Gastrocnemius medialis (tissue), 4 donors: ENCODE measurements around the gene CISD1. TPM values are rescaled to one million over a fixed set of nuclear protein-coding genes. Genes with fewer than 3 reads are reported as not detected.

Source experiments
- ATAC-seq, 2 donors: fragments of 150-250 bp; one replicate each; pipeline ENCODE4 v1.9.1; 2016
- DNase-seq, 2 donors: peaks; one replicate each; pipeline ENCODE4 v3.0.0-alpha.2; 2019
- H3K27ac ChIP-seq, 4 donors: fragments of 200-600 bp; sonication (generic); 1 replicate in 1 of 4; 2 replicates in 3 of 4; pipeline ENCODE4 v1.5.1; 2016 to 2018; ENCODE audit warnings: mild to moderate bottlenecking in 2 of 4, moderate library complexity in 1 of 4
- H3K27me3 ChIP-seq, 3 donors: fragments of 200-600 bp; sonication (generic) in 2 of 3; 1 replicate in 1 of 3; 2 replicates in 2 of 3; pipeline versions ENCODE4 v1.5.1 to v1.6.0; 2016 to 2019; ENCODE audit warnings: mild to moderate bottlenecking in 1 of 3, moderate library complexity in 1 of 3
- H3K36me3 ChIP-seq, 2 donors: fragments of 200-600 bp; sonication (generic) in 1 of 2; one replicate each; pipeline ENCODE4 v1.5.1; 2017 to 2018
- H3K4me1 ChIP-seq, 2 donors: fragments of 200-600 bp; sonication (generic) in 1 of 2; one replicate each; pipeline ENCODE4 v1.5.1; 2016 to 2017; ENCODE audit warnings: mild to moderate bottlenecking in 2 of 2
- H3K4me3 ChIP-seq, 4 donors: fragments of 200-600 bp; sonication (generic) in 3 of 4; 1 replicate in 1 of 4; 2 replicates in 3 of 4; pipeline ENCODE4 v1.5.1; 2016 to 2019; ENCODE audit warnings: mild to moderate bottlenecking in 2 of 4
- H3K9me3 ChIP-seq, 3 donors: fragments of 200-600 bp; sonication (generic) in 2 of 3; 1 replicate in 1 of 3; 2 replicates in 2 of 3; pipeline ENCODE4 v1.5.1; 2016 to 2019
- POLR2A ChIP-seq, 2 donors: fragments of 450-650 bp; IDR thresholded peaks; one replicate each; pipeline ENCODE4 v1.6.1; 2017; ENCODE audit warnings: antibody characterized with exemption in 2 of 2, mild to moderate bottlenecking in 2 of 2, moderate library complexity in 2 of 2
- in situ Hi-C, 4 donors: fragments of 200-750 bp; cut with MboI; loops; one replicate each; pipeline versions ENCODE4 v1.15.0 to v1.8.0; 2017; ENCODE audit warnings: low sequenced_read_pairs in 4 of 4
- intact Hi-C: fragments of 100-400 bp; cut with DNase I; formaldehyde crosslinking; loops from one replicate; pipeline ENCODE4 v1.15.1; 2023; ENCODE audit warnings: low total_unique reads
- total RNA-seq, 4 donors: library from RNA; depleted of rRNA; stranded (reverse); fragments of >200 nt; gene quantifications; one replicate each; pipeline versions ENCODE4 v1.1.0 to v1.2.3, GENCODE V29; 2016
- TF ChIP-seq, protein P1 (sequence below), 5 experiments: fragments of 450-650 bp in 3 of 5; fragments of 200-600 bp in 2 of 5; sonication (generic) in 2 of 5; IDR thresholded peaks in 4 of 5; conservative IDR thresholded peaks in 1 of 5; 1 replicate in 4 of 5; 2 replicates in 1 of 5; pipeline ENCODE4 v1.5.1; 2016 to 2019; ENCODE audit warnings: antibody characterized with exemption in 5 of 5, mild to moderate bottlenecking in 3 of 5, moderate library complexity in 3 of 5

CISD1 gene
- total RNA-seq, 4 donors from 2014 or later: 54.4 to 90.2 (median 71.1) TPM

DNA sequence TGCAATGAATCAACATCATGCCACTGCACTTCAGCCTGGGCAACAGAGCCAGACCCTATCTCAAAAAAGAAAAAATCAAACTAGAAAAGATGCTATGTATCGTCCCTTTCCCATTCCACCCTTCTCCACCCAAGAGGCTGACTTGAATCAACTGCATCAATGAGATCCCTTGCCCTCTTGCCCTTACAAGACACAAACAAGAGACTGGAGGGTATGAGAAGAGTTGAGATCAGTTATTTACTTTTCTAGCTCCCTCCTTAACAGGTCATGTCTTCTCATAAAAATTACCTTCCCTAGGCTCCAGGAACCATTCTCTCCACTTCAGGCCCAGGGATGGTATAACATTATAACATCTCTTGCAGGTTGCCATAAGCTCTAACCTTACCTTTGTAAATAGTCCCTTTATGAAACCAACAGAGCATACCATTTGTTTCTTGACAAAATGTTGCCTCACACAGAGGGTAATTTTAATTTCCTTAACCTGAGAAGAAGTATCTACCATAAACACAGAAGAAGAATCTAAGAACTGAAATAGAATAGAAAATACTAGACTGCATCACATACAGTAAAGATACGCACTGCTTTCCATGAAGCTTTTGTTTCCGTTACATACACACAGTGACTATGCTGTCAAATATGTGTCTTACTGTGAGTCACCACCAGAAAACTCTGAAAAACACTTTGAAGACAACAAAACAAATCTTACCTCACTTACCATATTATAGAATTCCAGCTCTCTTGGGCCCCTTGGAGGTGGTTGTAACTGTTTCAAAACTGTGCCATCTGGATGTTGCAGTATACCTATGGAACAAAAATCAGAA is 31.7 kb upstream of the CISD1 start:
- Histone ChIP-seq H3K9me3 (no peaks in the 10 kb centered on the region), H3K36me3 (peaks cover 0 to 7% of the 10 kb centered on the region in 2 donors), H3K4me1 (no peaks in the 10 kb centered on the region), H3K27me3 (no peaks in the 10 kb centered on the region), H3K4me3 (no peak overlapping the region), H3K27ac (no peak overlapping the region)
- ATAC-seq (no peak), DNase-seq (no peak)
- in situ Hi-C loops: no loop called here
- intact Hi-C loops: no loop called here
- no peak for TF ChIP-seq POLR2A (IDR thresholded peaks at IDR 0.05)
- TF ChIP-seq, protein P1, sequence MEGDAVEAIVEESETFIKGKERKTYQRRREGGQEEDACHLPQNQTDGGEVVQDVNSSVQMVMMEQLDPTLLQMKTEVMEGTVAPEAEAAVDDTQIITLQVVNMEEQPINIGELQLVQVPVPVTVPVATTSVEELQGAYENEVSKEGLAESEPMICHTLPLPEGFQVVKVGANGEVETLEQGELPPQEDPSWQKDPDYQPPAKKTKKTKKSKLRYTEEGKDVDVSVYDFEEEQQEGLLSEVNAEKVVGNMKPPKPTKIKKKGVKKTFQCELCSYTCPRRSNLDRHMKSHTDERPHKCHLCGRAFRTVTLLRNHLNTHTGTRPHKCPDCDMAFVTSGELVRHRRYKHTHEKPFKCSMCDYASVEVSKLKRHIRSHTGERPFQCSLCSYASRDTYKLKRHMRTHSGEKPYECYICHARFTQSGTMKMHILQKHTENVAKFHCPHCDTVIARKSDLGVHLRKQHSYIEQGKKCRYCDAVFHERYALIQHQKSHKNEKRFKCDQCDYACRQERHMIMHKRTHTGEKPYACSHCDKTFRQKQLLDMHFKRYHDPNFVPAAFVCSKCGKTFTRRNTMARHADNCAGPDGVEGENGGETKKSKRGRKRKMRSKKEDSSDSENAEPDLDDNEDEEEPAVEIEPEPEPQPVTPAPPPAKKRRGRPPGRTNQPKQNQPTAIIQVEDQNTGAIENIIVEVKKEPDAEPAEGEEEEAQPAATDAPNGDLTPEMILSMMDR (IDR thresholded peaks at IDR 0.05 in 4 of 5, conservative IDR thresholded peaks at IDR 0.05 in 1 of 5): no peak

DNA sequence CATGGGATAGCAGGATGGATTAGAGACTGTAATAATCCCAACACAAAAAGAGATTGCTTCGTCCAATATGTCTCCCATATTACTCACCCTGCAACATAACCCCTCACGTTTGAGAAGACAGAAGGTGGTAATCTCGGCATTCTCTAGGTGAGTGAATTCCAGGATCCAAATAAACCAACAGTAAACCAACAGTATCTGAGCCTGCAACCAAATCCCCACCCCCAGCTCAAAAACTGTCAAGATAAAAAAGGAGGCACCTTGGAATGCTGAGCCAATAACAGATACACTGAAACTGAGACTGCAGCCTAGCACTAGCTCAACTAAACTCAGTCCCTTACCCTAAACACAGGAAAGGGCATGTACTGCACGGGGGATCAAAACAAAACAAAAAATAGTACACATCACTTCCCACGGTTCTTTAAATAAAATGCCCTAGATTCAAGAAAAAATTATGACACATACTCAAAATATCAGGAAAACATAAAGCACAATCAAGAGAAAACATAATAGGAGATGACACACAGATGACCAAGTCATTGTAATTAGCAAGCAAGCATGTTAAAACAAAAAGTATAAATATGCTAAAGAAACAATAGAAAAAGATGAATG is 29.3 kb upstream of the CISD1 start:
- Histone ChIP-seq H3K36me3 (peaks cover 0 to 7% of the 10 kb centered on the region in 2 donors), H3K4me1 (no peaks in the 10 kb centered on the region), H3K4me3 (no peak overlapping the region), H3K27me3 (no peaks in the 10 kb centered on the region), H3K27ac (no peak overlapping the region), H3K9me3 (no peaks in the 10 kb centered on the region)
- TF ChIP-seq, protein P1 (IDR thresholded peaks at IDR 0.05 in 4 of 5, conservative IDR thresholded peaks at IDR 0.05 in 1 of 5): no peak
- no peak for TF ChIP-seq POLR2A (IDR thresholded peaks at IDR 0.05)
- no peak for DNase-seq
- no peak for ATAC-seq
- in situ Hi-C loops (no loop called here), intact Hi-C loops (no loop called here)

DNA sequence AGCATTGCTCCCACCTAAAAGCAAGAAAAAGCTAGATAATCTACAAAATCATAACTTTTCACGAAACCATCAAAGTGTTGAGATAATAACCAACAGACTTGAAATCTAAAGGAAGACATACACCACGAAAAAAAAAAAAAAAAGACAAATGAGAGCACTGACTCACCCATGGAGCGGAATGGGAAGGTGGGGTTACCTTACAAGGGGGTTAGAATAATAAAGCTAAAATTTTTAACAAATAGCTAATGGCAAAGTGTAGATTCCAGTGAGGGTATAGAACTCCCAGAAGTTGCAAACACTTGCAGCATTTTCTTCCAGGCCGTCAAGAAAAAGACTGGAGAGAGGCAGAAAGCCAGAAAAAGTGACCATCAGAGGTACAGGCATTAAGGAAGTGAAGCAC is 28.4 kb upstream of the CISD1 start:
- Histone ChIP-seq H3K36me3 (peaks cover 0 to 7% of the 10 kb centered on the region in 2 donors), H3K27me3 (no peaks in the 10 kb centered on the region), H3K4me1 (no peaks in the 10 kb centered on the region), H3K4me3 (no peak overlapping the region), H3K9me3 (no peaks in the 10 kb centered on the region), H3K27ac (no peak overlapping the region)
- TF ChIP-seq, protein P1 (IDR thresholded peaks at IDR 0.05 in 4 of 5, conservative IDR thresholded peaks at IDR 0.05 in 1 of 5): no peak
- no peak for TF ChIP-seq POLR2A (IDR thresholded peaks at IDR 0.05)
- in situ Hi-C loops: no loop called here
- ATAC-seq: no peak
- DNase-seq: no peak
- intact Hi-C loops: no loop called here

DNA sequence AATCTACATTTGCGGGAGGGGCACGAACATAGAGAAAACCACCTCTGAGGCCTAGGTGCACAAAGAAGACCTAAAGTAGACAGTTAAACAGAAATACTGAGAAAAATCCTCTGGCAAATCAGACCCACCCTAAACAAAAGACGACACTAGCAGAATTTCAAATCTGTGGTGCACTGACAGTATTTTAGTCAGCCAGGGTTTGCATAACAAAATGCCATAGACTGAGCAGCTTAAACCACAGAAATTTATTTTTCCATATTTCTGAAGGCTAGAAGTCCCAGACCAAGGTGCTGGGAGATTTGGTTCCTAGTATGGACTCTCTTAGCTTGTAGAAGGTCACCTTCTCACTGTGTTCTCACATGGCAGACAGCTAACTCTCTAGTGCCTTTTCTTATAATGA is 27.6 kb upstream of the CISD1 start:
- Histone ChIP-seq H3K27ac (no peak overlapping the region), H3K9me3 (no peaks in the 10 kb centered on the region), H3K36me3 (no peaks in the 10 kb centered on the region), H3K4me1 (no peaks in the 10 kb centered on the region), H3K27me3 (no peaks in the 10 kb centered on the region), H3K4me3 (no peak overlapping the region)
- intact Hi-C loops: no loop called here
- in situ Hi-C loops: no loop called here
- ATAC-seq (no peak), DNase-seq (no peak)
- no peak for TF ChIP-seq POLR2A (IDR thresholded peaks at IDR 0.05)
- TF ChIP-seq, protein P1 (IDR thresholded peaks at IDR 0.05 in 4 of 5, conservative IDR thresholded peaks at IDR 0.05 in 1 of 5): no peak
